C4-2B (cell line): ENCODE results near the gene PAIP1.
A peak's percentile ranks its signal among the peaks of the same experiment; 100 is the strongest.

Source experiments
- H3K27ac ChIP-seq: fragments of 450-650 bp; 2 replicates; pipeline ENCODE4 v1.5.1; 2017
- CTCF ChIP-seq: fragments of 450-650 bp; conservative IDR thresholded peaks from 2 replicates; pipeline ENCODE4 v1.5.1; 2017; ENCODE audit warnings: mild to moderate bottlenecking
- ZFX ChIP-seq: fragments of 450-650 bp; IDR thresholded peaks from 2 replicates; pipeline ENCODE4 v1.6.1; 2017

The PAIP1 gene

GRCh38 chr5:43483298-43484105 lies 73.4 kb downstream of the PAIP1 start, which contains the start of gene TMEM267:
TMEM267 (minus strand) TSS chr5:43483865; CDS start chr5:43453969, 29,896 bp downstream.
- H3K27ac ChIP-seq, result peak within 1 kb of the TSS; percentile 81
- no peak for TF ChIP-seq ZFX
- TF ChIP-seq CTCF, result no peak

GRCh38 chr5:43482490-43483297 lies 74.2 kb downstream of the PAIP1 start:
- H3K27ac ChIP-seq, result peak overlapping the region; percentile 81
- TF ChIP-seq ZFX, result no peak
